CD4-positive, alpha-beta T cell (primary cell): ENCODE data around the gene KLHL12. TPM values are rescaled to one million over a fixed set of nuclear protein-coding genes. Genes with fewer than 3 reads are reported as not detected.
A peak's percentile ranks its signal among the peaks of the same experiment; 100 is the strongest.

Source experiments
- ATAC-seq: fragments of 200-7000 bp; cut with Tn5 transposase; one replicate; pipeline ENCODE4 v1.10.0; 2022; ENCODE audit warnings: mild to moderate bottlenecking; ENCODE audit not compliant: poor library complexity
- CTCF ChIA-PET: fragments of 350-600 bp; sonication (Branson Sonifier 250); formaldehyde crosslinking; loops from one replicate; lab custom pipeline; 2021; ENCODE audit warnings: antibody characterized with exemption, inconsistent platforms; lab: Charles Lee
- POLR2A ChIA-PET: fragments of 350-600 bp; sonication (Branson Sonifier 250); formaldehyde crosslinking; loops from one replicate; lab custom pipeline; 2021; ENCODE audit warnings: antibody characterized with exemption, inconsistent platforms; lab: Charles Lee
- DNase-seq, 14 experiments: peaks; one replicate each; pipeline ENCODE4 v3.0.0-alpha.2; 2013 to 2020; ENCODE audit warnings: mixed read lengths in 2 of 14
- H3K27ac ChIP-seq, 2 donors: one replicate each; pipeline versions ENCODE4 v1.5.1 to v1.7.0; 2013; ENCODE audit warnings: low read length in 2 of 2, low read depth in 1 of 2, mild to moderate bottlenecking in 1 of 2
- H3K27me3 ChIP-seq, 2 experiments: 1 replicate in 1 of 2; 2 replicates in 1 of 2; pipeline versions ENCODE4 v1.6.1 to v1.7.0; 2013; ENCODE audit warnings: low read length in 2 of 2, control low read depth in 1 of 2, mild to moderate bottlenecking in 1 of 2, moderate library complexity in 1 of 2; ENCODE audit not compliant: insufficient read depth in 2 of 2, control insufficient read depth in 1 of 2
- H3K36me3 ChIP-seq: one replicate; pipeline ENCODE4 v1.6.1; 2013; ENCODE audit warnings: low read length, control low read depth; ENCODE audit not compliant: insufficient read depth
- H3K4me1 ChIP-seq: one replicate; pipeline ENCODE4 v1.6.1; 2013; ENCODE audit warnings: low read length, control low read depth; ENCODE audit not compliant: insufficient read depth
- H3K4me3 ChIP-seq: one replicate; pipeline ENCODE4 v1.5.1; 2013; ENCODE audit warnings: mild to moderate bottlenecking, low read length, moderate library complexity
- H3K9me3 ChIP-seq, 2 experiments: 1 replicate in 1 of 2; 2 replicates in 1 of 2; pipeline versions ENCODE4 v1.6.1 to v1.7.0; 2013; ENCODE audit warnings: low read length in 2 of 2, mild to moderate bottlenecking in 2 of 2, control low read depth in 1 of 2, moderate library complexity in 1 of 2; ENCODE audit not compliant: control insufficient read depth in 1 of 2, insufficient read depth in 1 of 2
- H3K27ac Mint-ChIP-seq: one replicate; pipeline ENCODE4 v1.8.0; 2020; ENCODE audit warnings: mixed read lengths
- H3K27me3 Mint-ChIP-seq: one replicate; pipeline ENCODE4 v1.8.0; 2021; ENCODE audit warnings: mixed read lengths
- H3K36me3 Mint-ChIP-seq: one replicate; pipeline ENCODE4 v1.8.0; 2021; ENCODE audit warnings: low read depth, mixed read lengths
- H3K4me1 Mint-ChIP-seq: one replicate; pipeline ENCODE4 v1.8.0; 2021; ENCODE audit warnings: low read depth, mixed read lengths
- H3K4me3 Mint-ChIP-seq: one replicate; pipeline ENCODE4 v1.8.0; 2020; ENCODE audit warnings: mild to moderate bottlenecking, mixed read lengths
- H3K9me3 Mint-ChIP-seq: one replicate; pipeline ENCODE4 v1.8.0; 2020; ENCODE audit warnings: mixed read lengths
- CTCF ChIP-seq: fragments of 200-600 bp; IDR thresholded peaks from one replicate; pipeline ENCODE4 v1.8.0; 2022; ENCODE audit warnings: antibody characterized with exemption, mild to moderate bottlenecking
- intact Hi-C, 2 experiments: fragments of 100-400 bp; cut with DNase I in 1 of 2; cut with micrococcal nuclease in 1 of 2; formaldehyde crosslinking; loops; one replicate each; pipeline versions ENCODE4 v1.15.1 to v1.9.0; 2023 to 2025; cut with DNase I, micrococcal nuclease
- total RNA-seq, 174 experiments: library from RNA in 2 of 174; stranded (reverse) in 2 of 174; gene quantifications; one replicate each; pipeline ENCODE4 v1.2.3 and lab custom pipeline; 2021 to 2026

Gene KLHL12
- total RNA-seq, 2 experiments from 2014 or later: 18.5 to 18.6 TPM

- peak overlapping the region; percentile 74 for H3K4me3 Mint-ChIP-seq
- peak overlapping the region; percentile 90 for H3K27ac Mint-ChIP-seq
- DNase-seq (no peak), ATAC-seq (no peak)
- no peaks in the 10 kb centered on the region for H3K27me3 Mint-ChIP-seq
- TF ChIP-seq CTCF: no peak
- no peak overlapping the region for H3K27ac ChIP-seq
- CTCF ChIA-PET: no interaction called here
- intact Hi-C loops: no loop called here
- POLR2A ChIA-PET: no interaction called here
- no peaks in the 10 kb centered on the region for H3K9me3 ChIP-seq
- no peaks in the 10 kb centered on the region for H3K27me3 ChIP-seq
- H3K4me3 ChIP-seq: no peak overlapping the region
- H3K36me3 ChIP-seq: peaks cover 17% of the 10 kb centered on the region
- peaks cover 40% of the 10 kb centered on the region for H3K36me3 Mint-ChIP-seq
- no peaks in the 10 kb centered on the region for H3K9me3 Mint-ChIP-seq
- peaks cover 36% of the 10 kb centered on the region for H3K4me1 ChIP-seq
- peaks cover 27% of the 10 kb centered on the region for H3K4me1 Mint-ChIP-seq
Observed at GRCh38 chr1:202964791-202965410, 37.9 kb upstream of the KLHL12 start.

GRCh38 chr1:202961220-202961880 is 34.3 kb upstream of the KLHL12 start:
- peaks cover 17% of the 10 kb centered on the region for H3K36me3 ChIP-seq
- peaks cover 30% of the 10 kb centered on the region for H3K4me1 Mint-ChIP-seq
- no peaks in the 10 kb centered on the region for H3K9me3 ChIP-seq
- no peaks in the 10 kb centered on the region for H3K27me3 ChIP-seq
- peaks cover 28% of the 10 kb centered on the region for H3K4me1 ChIP-seq
- intact Hi-C loops: no loop called here
- H3K9me3 Mint-ChIP-seq: no peaks in the 10 kb centered on the region
- H3K27ac ChIP-seq: no peak overlapping the region
- DNase-seq (no peak), ATAC-seq (no peak)
- ChIA-PET CTCF (no interaction called here), POLR2A (no interaction called here)
- H3K4me3 Mint-ChIP-seq: no peak overlapping the region
- TF ChIP-seq CTCF: no peak
- H3K4me3 ChIP-seq: no peak overlapping the region
- no peaks in the 10 kb centered on the region for H3K27me3 Mint-ChIP-seq
- peak overlapping the region; percentile 62 for H3K27ac Mint-ChIP-seq
- H3K36me3 Mint-ChIP-seq: peaks cover 47% of the 10 kb centered on the region

GRCh38 chr1:202959276-202959620 is 32.2 kb upstream of the KLHL12 start:
- Histone ChIP-seq H3K27me3 (no peaks in the 10 kb centered on the region), H3K4me3 (no peak overlapping the region), H3K4me1 (peaks cover 36% of the 10 kb centered on the region), H3K9me3 (no peaks in the 10 kb centered on the region), H3K27ac (no peak overlapping the region), H3K36me3 (peaks cover 21% of the 10 kb centered on the region)
- intact Hi-C loops: loop anchor here (2.0 to 5.0 kb wide), 4 partner anchors 32 to 903 kb away; partner anchors contain the start of genes KLHL12 (in 1 of the 2), RABIF (in 1 of the 2) and SNRPE (in 1 of the 2)
- no peak for TF ChIP-seq CTCF
- Mint-ChIP-seq H3K4me3 (peak overlapping the region; percentile 98), H3K27me3 (no peaks in the 10 kb centered on the region), H3K36me3 (peaks cover 43% of the 10 kb centered on the region), H3K9me3 (no peaks in the 10 kb centered on the region), H3K27ac (peak overlapping the region; percentile 95), H3K4me1 (peaks cover 42% of the 10 kb centered on the region)
- POLR2A ChIA-PET: interaction anchor here (0.7 to 1.1 kb wide), 2 partner anchors 9 to 32 kb away, joined by 3 read pairs; partner anchors contain the start of gene KLHL12
- ATAC-seq (no peak), DNase-seq (no peak)
- CTCF ChIA-PET: interaction anchor here (0.7 kb wide), 1 partner anchor 9 kb away, joined by 4 read pairs; no protein-coding TSS in a partner anchor
